Fibroblast of villous mesenchyme (primary cell): ENCODE measurements around the gene NDFIP1. TPM values are rescaled to one million over a fixed set of nuclear protein-coding genes. Genes with fewer than 3 reads are reported as not detected.

Source experiments
- DNase-seq: peaks from one replicate; pipeline ENCODE4 v3.0.0-alpha.2; 2010; ENCODE audit warnings: low read depth
- H3K4me3 ChIP-seq: 2 replicates; pipeline ENCODE4 v1.5.1; 2011; ENCODE audit warnings: low read depth, mild to moderate bottlenecking, low read length
- total RNA-seq: library from RNA; depleted of rRNA; stranded (reverse); fragments of >200 nt; gene quantifications from 2 replicates; pipeline ENCODE4 v1.2.3, GENCODE V29; 2012
- TF ChIP-seq, protein P1 (sequence below): IDR thresholded peaks from 2 replicates; pipeline ENCODE4 v1.5.1; 2012; ENCODE audit warnings: low read depth, mild to moderate bottlenecking, low read length; ENCODE audit not compliant: insufficient read depth

The NDFIP1 gene
- total RNA-seq, 1 donor = 92.0 TPM

GRCh38 chr5:142098931-142099330, 9.6 kb upstream of the NDFIP1 start:
- no peak for DNase-seq
- TF ChIP-seq, protein P1, sequence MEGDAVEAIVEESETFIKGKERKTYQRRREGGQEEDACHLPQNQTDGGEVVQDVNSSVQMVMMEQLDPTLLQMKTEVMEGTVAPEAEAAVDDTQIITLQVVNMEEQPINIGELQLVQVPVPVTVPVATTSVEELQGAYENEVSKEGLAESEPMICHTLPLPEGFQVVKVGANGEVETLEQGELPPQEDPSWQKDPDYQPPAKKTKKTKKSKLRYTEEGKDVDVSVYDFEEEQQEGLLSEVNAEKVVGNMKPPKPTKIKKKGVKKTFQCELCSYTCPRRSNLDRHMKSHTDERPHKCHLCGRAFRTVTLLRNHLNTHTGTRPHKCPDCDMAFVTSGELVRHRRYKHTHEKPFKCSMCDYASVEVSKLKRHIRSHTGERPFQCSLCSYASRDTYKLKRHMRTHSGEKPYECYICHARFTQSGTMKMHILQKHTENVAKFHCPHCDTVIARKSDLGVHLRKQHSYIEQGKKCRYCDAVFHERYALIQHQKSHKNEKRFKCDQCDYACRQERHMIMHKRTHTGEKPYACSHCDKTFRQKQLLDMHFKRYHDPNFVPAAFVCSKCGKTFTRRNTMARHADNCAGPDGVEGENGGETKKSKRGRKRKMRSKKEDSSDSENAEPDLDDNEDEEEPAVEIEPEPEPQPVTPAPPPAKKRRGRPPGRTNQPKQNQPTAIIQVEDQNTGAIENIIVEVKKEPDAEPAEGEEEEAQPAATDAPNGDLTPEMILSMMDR = no peak
- H3K4me3 ChIP-seq = no peak overlapping the region

- no peak for DNase-seq
- TF ChIP-seq, protein P1 = no peak
- H3K4me3 ChIP-seq = no peak overlapping the region
These were observed 8.3 kb upstream of the NDFIP1 start for GRCh38 chr5:142100307-142100706.

GRCh38 chr5:142102980-142103740, 5.4 kb upstream of the NDFIP1 start:
- TF ChIP-seq, protein P1 = no peak
- H3K4me3 ChIP-seq = no peak overlapping the region
- DNase-seq = no peak

- no peak for DNase-seq
- H3K4me3 ChIP-seq = no peak overlapping the region
- TF ChIP-seq, protein P1 = no peak
These were observed 4.1 kb upstream of the NDFIP1 start for GRCh38 chr5:142104491-142104890.

DNA sequence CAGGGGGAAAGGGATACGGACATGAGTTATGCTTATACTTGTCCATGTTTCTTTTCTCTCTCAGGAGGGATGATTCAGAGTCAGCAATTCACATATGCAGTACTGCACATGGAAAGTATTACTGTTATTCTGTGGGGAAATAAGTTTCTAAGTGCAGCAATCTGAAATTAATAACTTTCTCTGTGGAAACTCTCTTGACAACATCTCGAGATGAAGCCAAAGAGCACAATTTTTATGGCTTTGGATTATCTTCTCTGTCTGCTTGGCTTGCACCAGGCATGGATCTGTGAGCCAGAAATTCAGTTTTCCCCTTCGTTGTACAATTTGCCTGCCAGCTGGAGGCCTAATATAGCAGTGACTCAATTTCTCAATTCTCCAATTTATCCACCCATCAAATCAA, 2.5 kb upstream of the NDFIP1 start:
- DNase-seq = peak; percentile 15
- no peak overlapping the region for H3K4me3 ChIP-seq
- TF ChIP-seq, protein P1 = no peak

DNA sequence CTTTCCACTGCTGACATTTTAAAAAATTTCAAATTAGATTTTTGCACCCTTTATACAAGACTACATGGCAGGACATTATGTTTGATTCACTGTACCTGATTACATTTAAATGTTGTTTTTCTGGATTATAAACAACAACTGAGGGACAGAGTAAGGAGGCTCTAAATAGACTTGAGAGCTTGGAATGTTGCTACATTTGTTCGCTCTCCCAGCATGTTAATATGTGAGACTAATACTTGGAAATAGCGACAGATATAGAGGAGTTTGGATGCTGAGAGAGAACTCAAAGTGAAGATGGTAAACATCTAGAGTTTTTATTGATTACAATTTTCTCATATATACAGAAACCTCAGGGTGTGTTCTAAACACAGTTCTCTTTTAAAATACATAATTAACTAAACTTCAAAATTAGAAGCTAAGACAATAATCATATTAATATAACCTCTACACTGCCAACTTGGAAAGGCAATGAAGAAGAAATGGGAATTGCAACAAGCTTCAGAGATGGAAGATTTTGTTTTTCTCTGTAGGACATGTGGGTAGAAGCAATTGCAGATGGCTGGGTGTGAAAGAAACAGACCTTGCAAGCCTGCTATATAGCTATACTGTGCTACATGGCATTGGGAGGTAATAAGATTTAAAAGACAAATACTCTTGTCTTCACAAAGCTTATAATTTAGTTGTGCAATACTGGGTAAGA, 1.4 kb upstream of the NDFIP1 start:
- H3K4me3 ChIP-seq = no peak overlapping the region
- TF ChIP-seq, protein P1 = no peak
- DNase-seq = no peak
